Stimulated activated naive CD8-positive, alpha-beta T cell treated with anti-CD3 and anti-CD28 coated beads, Interleukin-15, amount 100 ng/mL, for 72 hours (primary cell): ENCODE data around the gene CD200R1.

ENCODE experiments used
- ATAC-seq: fragments of 150-1000 bp; cut with Tn5 transposase; 2 replicates; pipeline ENCODE4 v1.10.0; 2021; ENCODE audit warnings: mild to moderate bottlenecking, moderate library complexity
- DNase-seq, 2 donors: peaks; one replicate each; pipeline ENCODE4 v3.0.0; 2021 to 2022
- H3K27ac Mint-ChIP-seq, 2 donors: one replicate each; pipeline ENCODE4 v1.8.0; 2022; ENCODE audit warnings: mild to moderate bottlenecking in 2 of 2, mixed read lengths in 2 of 2, moderate library complexity in 2 of 2
- H3K27me3 Mint-ChIP-seq: one replicate; pipeline ENCODE4 v1.8.0; 2022; ENCODE audit warnings: mixed read lengths
- H3K4me1 Mint-ChIP-seq: one replicate; pipeline ENCODE4 v1.8.0; 2022; ENCODE audit warnings: mild to moderate bottlenecking, mixed read lengths
- H3K4me3 Mint-ChIP-seq, 2 donors: one replicate each; pipeline ENCODE4 v1.8.0; 2022; ENCODE audit warnings: mild to moderate bottlenecking in 2 of 2, mixed read lengths in 2 of 2, moderate library complexity in 1 of 2
- H3K9me3 Mint-ChIP-seq, 2 donors: one replicate each; pipeline ENCODE4 v1.8.0; 2022; ENCODE audit warnings: mixed read lengths in 2 of 2

CD200R1 gene

GRCh38 chr3:112874725-112875124 is 100.2 kb downstream of the CD200R1 start:
- H3K27me3 Mint-ChIP-seq, result no peaks in the 10 kb centered on the region
- no peak overlapping the region for H3K4me3 Mint-ChIP-seq
- no peak overlapping the region for H3K27ac Mint-ChIP-seq
- H3K9me3 Mint-ChIP-seq, result peaks cover 18 to 31% of the 10 kb centered on the region in 2 donors
- ATAC-seq (no peak), DNase-seq (no peak)
- H3K4me1 Mint-ChIP-seq, result no peaks in the 10 kb centered on the region

GRCh38 chr3:112873632-112874031 is 101.3 kb downstream of the CD200R1 start:
- H3K9me3 Mint-ChIP-seq, result peaks cover 22 to 37% of the 10 kb centered on the region in 2 donors
- no peaks in the 10 kb centered on the region for H3K4me1 Mint-ChIP-seq
- ATAC-seq (no peak), DNase-seq (no peak)
- no peaks in the 10 kb centered on the region for H3K27me3 Mint-ChIP-seq
- no peak overlapping the region for H3K27ac Mint-ChIP-seq
- no peak overlapping the region for H3K4me3 Mint-ChIP-seq

DNA sequence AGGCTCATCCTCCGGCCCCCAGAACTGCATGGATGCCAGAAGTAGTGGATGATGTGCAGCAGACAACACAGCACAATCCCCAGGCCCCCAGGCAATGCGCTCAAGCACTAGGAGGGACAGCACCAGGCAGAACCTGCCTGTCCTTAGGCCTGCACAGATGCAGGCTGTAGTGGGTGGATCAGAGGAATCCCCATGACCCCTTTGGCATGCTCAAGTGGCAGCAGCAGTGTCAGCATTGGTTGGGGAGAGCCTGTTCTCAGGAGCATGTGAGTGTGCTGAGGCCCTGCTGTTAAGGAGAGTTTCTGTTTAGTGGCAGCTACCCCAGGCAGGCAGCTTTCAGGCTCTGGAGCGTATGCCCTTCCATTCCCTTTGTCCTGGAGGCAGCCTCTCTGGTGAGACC is 103.2 kb downstream of the CD200R1 start:
- no peak overlapping the region for H3K27ac Mint-ChIP-seq
- no peaks in the 10 kb centered on the region for H3K27me3 Mint-ChIP-seq
- DNase-seq (no peak), ATAC-seq (no peak)
- no peaks in the 10 kb centered on the region for H3K4me1 Mint-ChIP-seq
- H3K4me3 Mint-ChIP-seq, result no peak overlapping the region
- H3K9me3 Mint-ChIP-seq, result peaks cover 22 to 37% of the 10 kb centered on the region in 2 donors
